T-cell (primary cell): ENCODE measurements around the gene HDGFL2. TPM values are rescaled to one million over a fixed set of nuclear protein-coding genes. Genes with fewer than 3 reads are reported as not detected.

ENCODE experiments used
- ATAC-seq, 4 experiments: fragments of 200-7000 bp in 3 of 4; fragments of 150-1000 bp in 1 of 4; cut with Tn5 transposase; replicated peaks in 1 of 4; 1 replicate in 3 of 4; 2 replicates in 1 of 4; pipeline ENCODE4 v1.10.0; 2021; ENCODE audit warnings: moderate library complexity in 3 of 4, mild to moderate bottlenecking in 2 of 4, moderate number of reproducible peaks in 1 of 4
- CTCF ChIA-PET, 2 donors: fragments of 300-600 bp; sonication (Branson Sonifier 250); formaldehyde crosslinking; loops; one replicate each; lab custom pipeline; 2022; ENCODE audit warnings: antibody characterized with exemption in 2 of 2; lab: Charles Lee
- POLR2A ChIA-PET, 2 donors: fragments of 300-600 bp; sonication (Branson Sonifier 250); formaldehyde crosslinking; loops; one replicate each; lab custom pipeline; 2022; ENCODE audit warnings: antibody characterized with exemption in 2 of 2; lab: Charles Lee
- DNase-seq, 35 experiments: peaks; one replicate each; pipeline versions ENCODE4 v3.0.0 to v3.0.0-alpha.2; 2013 to 2023
- H3K27ac ChIP-seq: one replicate; pipeline ENCODE4 v1.5.1; 2013; ENCODE audit warnings: low read length
- H3K27me3 ChIP-seq, 2 experiments: replicated peaks in 1 of 2; 1 replicate in 1 of 2; 2 replicates in 1 of 2; pipeline versions ENCODE4 v1.6.1 to v1.7.0; 2013; ENCODE audit warnings: low read length in 1 of 2, mixed read lengths in 1 of 2; ENCODE audit not compliant: control insufficient read depth in 2 of 2, insufficient read depth in 2 of 2; ENCODE audit errors: extremely low read depth in 1 of 2
- H3K36me3 ChIP-seq, 2 donors: 1 replicate in 1 of 2; 2 replicates in 1 of 2; pipeline versions ENCODE4 v1.6.1 to v1.7.0; 2013; ENCODE audit warnings: low read length in 1 of 2; ENCODE audit not compliant: control insufficient read depth in 2 of 2, insufficient read depth in 1 of 2; ENCODE audit errors: extremely low read depth in 1 of 2
- H3K4me1 ChIP-seq, 2 experiments: 1 replicate in 1 of 2; 2 replicates in 1 of 2; pipeline versions ENCODE4 v1.6.1 to v1.7.0; 2013; ENCODE audit warnings: low read length in 2 of 2, mixed read lengths in 1 of 2; ENCODE audit not compliant: insufficient read depth in 2 of 2, control insufficient read depth in 1 of 2; ENCODE audit errors: extremely low read depth in 1 of 2
- H3K4me3 ChIP-seq, 2 donors: 1 replicate in 1 of 2; 2 replicates in 1 of 2; pipeline versions ENCODE4 v1.5.1 to v1.7.0; 2013; ENCODE audit warnings: mild to moderate bottlenecking in 2 of 2, low read length in 1 of 2, moderate library complexity in 1 of 2; ENCODE audit not compliant: control insufficient read depth in 1 of 2; ENCODE audit errors: extremely low read depth in 1 of 2
- H3K9me3 ChIP-seq: 2 replicates; pipeline ENCODE4 v1.7.0; 2013
- H3K27ac Mint-ChIP-seq, 2 donors: one replicate each; pipeline ENCODE4 v1.8.0; 2020 to 2021; ENCODE audit warnings: mild to moderate bottlenecking in 2 of 2, mixed read lengths in 2 of 2
- H3K27me3 Mint-ChIP-seq, 2 donors: one replicate each; pipeline ENCODE4 v1.8.0; 2021 to 2022; ENCODE audit warnings: mixed read lengths in 2 of 2
- H3K36me3 Mint-ChIP-seq: one replicate; pipeline ENCODE4 v1.8.0; 2021; ENCODE audit warnings: mixed read lengths
- H3K4me1 Mint-ChIP-seq, 3 donors: one replicate each; pipeline ENCODE4 v1.8.0; 2020 to 2022; ENCODE audit warnings: mixed read lengths in 3 of 3, mild to moderate bottlenecking in 1 of 3
- H3K4me3 Mint-ChIP-seq, 3 donors: one replicate each; pipeline ENCODE4 v1.8.0; 2020 to 2022; ENCODE audit warnings: mild to moderate bottlenecking in 3 of 3, mixed read lengths in 3 of 3, moderate library complexity in 3 of 3
- H3K9me3 Mint-ChIP-seq, 3 donors: one replicate each; pipeline ENCODE4 v1.8.0; 2020 to 2022; ENCODE audit warnings: mixed read lengths in 3 of 3
- WGBS: methylation state at CpG from one replicate; pipeline ENCODE4 v1.1.5; 2013; ENCODE audit warnings: missing lambda C conversion rate; ENCODE audit not compliant: insufficient coverage; 5-methylcytosine and 5-hydroxymethylcytosine counted together
- total RNA-seq, 35 experiments: library from RNA in 6 of 35; stranded (reverse) in 6 of 35; fragments of 120-200 nt in 1 of 35; gene quantifications; one replicate each; pipeline versions ENCODE4 v1.2.1 to v1.2.4 and lab custom pipeline; 2013 to 2026

HDGFL2 gene
- total RNA-seq, 5 donors from 2014 or later (not counting 1 experiment from before 2014, with no cell fraction given) = 24.9 to 41.8 (median 39.4) TPM

GRCh38 chr19:4492337-4493103, 20.4 kb downstream of the HDGFL2 start:
- no peaks in the 10 kb centered on the region for H3K9me3 ChIP-seq
- POLR2A ChIA-PET = no interaction called here
- Mint-ChIP-seq H3K9me3 (no peaks in the 10 kb centered on the region), H3K4me1 (no peaks in the 10 kb centered on the region), H3K4me3 (no peak overlapping the region), H3K36me3 (peaks cover 15% of the 10 kb centered on the region), H3K27ac (no peak overlapping the region), H3K27me3 (no peaks in the 10 kb centered on the region)
- H3K4me3 ChIP-seq = no peak overlapping the region
- H3K27ac ChIP-seq = no peak overlapping the region
- H3K27me3 ChIP-seq = no peaks in the 10 kb centered on the region
- peaks cover 35 to 67% of the 10 kb centered on the region in 2 donors for H3K36me3 ChIP-seq
- CTCF ChIA-PET = no interaction called here
- no peaks in the 10 kb centered on the region for H3K4me1 ChIP-seq
- ATAC-seq (no peak), DNase-seq (no peak)
- WGBS = 100% methylated on average over 3 of the region's 3 CpGs

- CTCF ChIA-PET = no interaction called here
- Histone ChIP-seq H3K27ac (no peak overlapping the region), H3K36me3 (peaks cover 35 to 72% of the 10 kb centered on the region in 2 donors), H3K27me3 (no peaks in the 10 kb centered on the region), H3K9me3 (no peaks in the 10 kb centered on the region), H3K4me3 (no peak overlapping the region), H3K4me1 (no peaks in the 10 kb centered on the region)
- Mint-ChIP-seq H3K36me3 (peaks cover 14% of the 10 kb centered on the region), H3K27me3 (no peaks in the 10 kb centered on the region), H3K27ac (no peak overlapping the region), H3K4me1 (no peaks in the 10 kb centered on the region), H3K9me3 (no peaks in the 10 kb centered on the region), H3K4me3 (no peak overlapping the region)
- POLR2A ChIA-PET = no interaction called here
- ATAC-seq = no peak
- no peak for DNase-seq
- 94% methylated on average over 28 of the region's 41 CpGs for WGBS
Measured at GRCh38 chr19:4493104-4493928, 21.2 kb downstream of the HDGFL2 start.

- Mint-ChIP-seq H3K4me3 (no peak overlapping the region), H3K4me1 (no peaks in the 10 kb centered on the region), H3K27ac (no peak overlapping the region), H3K27me3 (no peaks in the 10 kb centered on the region), H3K36me3 (peaks cover 14% of the 10 kb centered on the region), H3K9me3 (no peaks in the 10 kb centered on the region)
- POLR2A ChIA-PET = no interaction called here
- CTCF ChIA-PET = no interaction called here
- H3K4me1 ChIP-seq = no peaks in the 10 kb centered on the region
- no peak overlapping the region for H3K4me3 ChIP-seq
- DNase-seq (no peak), ATAC-seq (no peak)
- no peaks in the 10 kb centered on the region for H3K9me3 ChIP-seq
- H3K36me3 ChIP-seq = peaks cover 35 to 72% of the 10 kb centered on the region in 2 donors
- 97% methylated on average over 41 of the region's 61 CpGs for WGBS
- H3K27me3 ChIP-seq = no peaks in the 10 kb centered on the region
- H3K27ac ChIP-seq = no peak overlapping the region
Measured at GRCh38 chr19:4493929-4494690, 22.0 kb downstream of the HDGFL2 start.

GRCh38 chr19:4494691-4495064, 22.6 kb downstream of the HDGFL2 start:
- no peak overlapping the region for H3K27ac ChIP-seq
- peaks cover 17% of the 10 kb centered on the region for H3K36me3 Mint-ChIP-seq
- no peaks in the 10 kb centered on the region for H3K4me1 ChIP-seq
- no peaks in the 10 kb centered on the region for H3K4me1 Mint-ChIP-seq
- no peaks in the 10 kb centered on the region for H3K9me3 Mint-ChIP-seq
- H3K4me3 ChIP-seq = no peak overlapping the region
- H3K27me3 ChIP-seq = no peaks in the 10 kb centered on the region
- H3K27ac Mint-ChIP-seq = no peak overlapping the region
- no peak for DNase-seq
- H3K9me3 ChIP-seq = no peaks in the 10 kb centered on the region
- ChIA-PET CTCF (no interaction called here), POLR2A (no interaction called here)
- peaks cover 34 to 71% of the 10 kb centered on the region in 2 donors for H3K36me3 ChIP-seq
- no peak overlapping the region for H3K4me3 Mint-ChIP-seq
- no peaks in the 10 kb centered on the region for H3K27me3 Mint-ChIP-seq
- 98% methylated on average over 8 of the region's 8 CpGs for WGBS
- ATAC-seq = no peak

GRCh38 chr19:4495471-4495870, 23.4 kb downstream of the HDGFL2 start:
- Histone ChIP-seq H3K27ac (no peak overlapping the region), H3K4me3 (no peak overlapping the region), H3K36me3 (peaks cover 31 to 63% of the 10 kb centered on the region in 2 donors), H3K9me3 (no peaks in the 10 kb centered on the region), H3K4me1 (no peaks in the 10 kb centered on the region), H3K27me3 (no peaks in the 10 kb centered on the region)
- no peaks in the 10 kb centered on the region for H3K9me3 Mint-ChIP-seq
- ChIA-PET POLR2A (no interaction called here), CTCF (no interaction called here)
- DNase-seq (no peak), ATAC-seq (peak in 1 of 4 experiments; percentile 37)
- no peak overlapping the region for H3K27ac Mint-ChIP-seq
- no peak overlapping the region for H3K4me3 Mint-ChIP-seq
- H3K4me1 Mint-ChIP-seq = no peaks in the 10 kb centered on the region
- peaks cover 12% of the 10 kb centered on the region for H3K36me3 Mint-ChIP-seq
- H3K27me3 Mint-ChIP-seq = no peaks in the 10 kb centered on the region
- 93% methylated on average over 9 of the region's 12 CpGs for WGBS

- DNase-seq (no peak), ATAC-seq (no peak)
- Mint-ChIP-seq H3K4me1 (no peaks in the 10 kb centered on the region), H3K36me3 (peaks cover 14% of the 10 kb centered on the region), H3K27ac (no peak overlapping the region), H3K4me3 (no peak overlapping the region), H3K27me3 (no peaks in the 10 kb centered on the region), H3K9me3 (no peaks in the 10 kb centered on the region)
- 88% methylated on average over 14 of the region's 18 CpGs for WGBS
- H3K4me3 ChIP-seq = no peak overlapping the region
- H3K4me1 ChIP-seq = no peaks in the 10 kb centered on the region
- ChIA-PET POLR2A (no interaction called here), CTCF (no interaction called here)
- no peaks in the 10 kb centered on the region for H3K9me3 ChIP-seq
- no peak overlapping the region for H3K27ac ChIP-seq
- H3K27me3 ChIP-seq = no peaks in the 10 kb centered on the region
- peaks cover 31 to 62% of the 10 kb centered on the region in 2 donors for H3K36me3 ChIP-seq
Measured at GRCh38 chr19:4496304-4496703, 24.2 kb downstream of the HDGFL2 start.
